HK-2 (cell line): ENCODE data around the gene HPSE.
A peak's percentile ranks its signal among the peaks of the same experiment; 100 is the strongest.

Experiments
- DNase-seq: peaks from one replicate; pipeline ENCODE4 v3.0.0-alpha.2; 2018; ENCODE audit not compliant: unreplicated experiment

Gene HPSE

DNA sequence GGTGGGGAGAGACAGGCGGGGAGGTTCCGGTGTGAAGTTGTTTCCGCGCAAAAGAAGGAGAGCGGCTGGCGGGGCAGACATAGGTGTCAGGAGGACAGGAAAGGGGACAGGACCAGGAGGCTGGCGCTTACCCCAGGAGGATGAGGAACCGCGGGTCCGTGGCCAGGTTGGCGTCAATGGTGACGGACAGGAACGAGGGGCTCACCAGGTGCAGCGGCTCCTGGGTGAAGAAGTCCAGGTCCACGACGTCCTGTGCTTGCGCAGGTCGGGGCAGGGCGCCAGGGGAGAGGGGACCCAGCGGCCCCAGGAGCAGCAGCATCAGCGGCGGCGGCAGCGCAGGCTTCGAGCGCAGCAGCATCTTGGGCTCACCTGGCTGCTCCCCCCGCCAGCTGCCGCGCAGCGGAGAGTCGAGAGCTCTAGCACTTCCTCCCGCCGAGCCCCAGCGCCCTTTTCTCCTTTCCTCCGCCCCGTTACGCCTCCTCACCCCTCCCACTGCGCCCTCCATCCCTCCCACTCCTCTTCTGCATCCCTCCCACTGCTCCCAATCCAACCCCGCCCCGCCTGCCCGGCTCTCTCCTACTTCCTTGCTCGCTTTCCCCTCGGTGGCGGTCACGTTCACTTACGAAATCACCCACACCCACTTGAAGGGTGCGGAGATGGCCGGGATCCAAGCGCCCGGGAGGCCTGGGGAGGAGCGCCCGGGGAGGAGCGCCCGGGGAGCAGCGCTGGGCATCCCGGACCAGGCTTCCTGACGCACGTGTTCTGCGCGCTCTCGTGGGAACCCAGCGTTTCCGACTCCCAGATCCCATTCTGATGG is at the start of gene HPSE:
Gene HPSE, minus strand, starts transcription at position 424 of the 817 bp plus-strand sequence. Its CDS starts 66 bp downstream, at position 358.
- DNase-seq: peak; percentile 90

DNA sequence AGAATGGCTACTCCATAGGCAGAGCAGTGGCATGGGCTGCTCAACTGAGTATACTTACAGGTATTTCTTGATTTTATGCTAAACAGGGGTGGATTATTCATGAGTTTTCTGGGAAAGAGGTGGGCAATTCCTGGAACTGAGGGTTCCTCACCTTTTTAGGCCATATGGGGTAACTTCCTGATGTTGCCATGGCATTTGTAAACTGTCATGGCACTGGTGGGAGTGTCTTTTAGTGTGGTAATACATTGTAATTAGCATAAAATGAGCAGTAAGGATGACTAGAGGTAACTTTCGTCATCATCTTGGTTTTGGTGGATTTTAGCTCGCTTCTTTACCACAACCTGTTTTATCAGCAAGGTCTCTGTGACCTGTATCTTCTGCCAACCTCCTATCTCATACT is 48.2 kb upstream of the HPSE start:
- DNase-seq: no peak

DNA sequence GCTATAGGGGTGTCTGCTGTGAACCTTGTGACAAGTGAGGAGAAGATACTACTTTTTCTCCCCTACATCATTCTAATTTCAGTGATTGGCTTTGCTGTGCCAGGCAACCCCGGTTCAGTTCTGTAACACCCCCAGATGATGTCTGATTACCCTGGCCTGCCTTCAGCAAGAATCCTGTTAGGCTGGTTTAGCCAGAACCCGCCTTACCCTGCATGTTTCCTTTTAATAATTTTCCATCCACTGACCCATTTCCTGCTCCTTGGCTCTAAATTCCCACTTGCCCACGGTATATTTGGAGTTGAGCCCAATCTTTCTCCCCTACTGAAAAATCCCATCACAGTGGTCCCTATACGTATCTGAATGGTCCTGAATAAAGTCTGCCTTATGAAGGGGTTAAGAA is 46.5 kb upstream of the HPSE start:
- no peak for DNase-seq

DNA sequence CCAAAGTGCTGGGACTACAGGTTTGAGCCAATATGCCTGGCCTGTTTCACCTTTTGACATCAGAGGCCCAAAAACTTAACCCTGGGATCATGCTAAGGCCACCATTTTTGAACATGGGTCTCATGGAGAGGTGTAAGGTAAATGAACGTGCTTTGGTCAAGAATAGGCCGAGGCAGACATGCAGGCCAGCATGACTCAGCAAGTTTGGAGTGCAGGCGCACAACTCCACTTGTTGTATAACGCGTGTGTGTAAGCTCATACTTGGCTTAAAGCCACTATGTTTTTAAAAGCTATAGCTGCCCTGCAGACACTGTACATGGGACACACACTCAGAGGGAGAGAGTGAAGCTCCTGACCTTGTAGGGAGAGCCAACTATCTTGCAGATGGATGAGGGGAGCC is 43.8 kb upstream of the HPSE start:
- no peak for DNase-seq

DNA sequence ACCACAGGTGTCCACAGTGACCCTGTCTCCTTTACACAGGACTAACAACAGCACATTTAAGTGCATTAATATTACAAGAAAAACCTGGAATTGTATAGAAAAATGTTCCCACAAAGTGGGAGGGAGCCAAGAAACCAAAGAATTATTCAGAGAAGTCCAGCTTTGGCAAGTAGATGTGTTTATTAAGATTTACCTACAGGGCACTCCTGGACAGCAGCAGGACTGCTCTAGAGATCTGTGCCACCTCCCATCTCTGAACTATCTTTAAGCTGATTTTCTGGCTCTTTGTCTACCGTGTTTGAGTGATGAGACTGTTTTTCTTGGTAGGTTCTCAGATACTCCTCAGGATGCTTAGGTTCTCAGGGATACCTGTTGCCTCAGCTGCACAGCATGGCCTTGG is 38.3 kb upstream of the HPSE start:
- DNase-seq: no peak

DNA sequence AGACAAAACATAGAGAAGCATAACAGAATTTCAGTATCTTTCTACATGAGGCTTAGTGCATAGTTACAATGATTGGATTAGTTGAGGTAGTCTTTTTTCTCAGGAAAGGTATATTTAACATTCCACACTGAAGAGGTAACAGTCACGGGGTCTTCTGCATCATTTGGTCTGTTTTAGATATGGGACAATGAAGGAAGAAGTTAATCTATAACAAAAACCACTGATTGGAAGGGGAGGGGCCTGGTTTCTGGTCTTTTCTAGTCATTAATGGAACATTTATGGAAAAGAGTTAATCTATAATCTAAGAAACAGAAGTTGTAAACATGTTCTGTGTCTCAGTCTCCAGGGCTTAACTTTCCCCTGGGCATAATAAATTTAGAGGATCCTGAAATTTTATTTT is 37.3 kb upstream of the HPSE start:
- DNase-seq: no peak

DNA sequence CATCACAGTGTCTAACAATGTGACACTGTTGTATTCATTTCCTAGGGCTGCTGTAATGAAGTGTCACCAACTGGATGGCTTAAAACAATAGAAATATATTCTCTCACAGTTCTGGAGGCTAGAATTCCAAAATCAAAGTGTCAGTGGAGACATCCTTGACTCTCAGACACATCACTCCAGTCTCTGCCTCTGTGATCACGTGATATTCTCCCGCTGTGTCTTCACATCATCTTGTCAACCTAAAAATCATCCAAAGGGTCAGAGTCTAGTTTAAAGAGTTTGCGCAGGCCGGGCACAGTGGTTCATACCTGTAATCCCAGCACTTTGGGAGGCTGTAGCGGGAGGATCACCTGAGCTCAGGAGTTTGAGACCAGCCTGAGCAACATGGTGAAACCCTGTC is 36.6 kb upstream of the HPSE start:
- DNase-seq: no peak

DNA sequence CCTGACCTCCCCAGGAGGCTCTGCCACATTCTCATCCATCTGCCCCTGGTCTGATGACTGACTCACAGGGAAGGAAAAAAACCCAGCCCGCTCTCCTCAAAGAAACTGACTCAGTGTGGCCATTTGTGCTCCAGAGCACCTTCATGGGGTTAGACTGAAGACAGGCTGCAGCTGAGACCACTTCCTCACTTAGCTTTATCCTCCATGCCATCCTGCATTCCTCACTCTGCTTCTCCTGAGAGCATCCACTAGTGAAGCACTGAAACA is 35.9 kb upstream of the HPSE start:
- no peak for DNase-seq

DNA sequence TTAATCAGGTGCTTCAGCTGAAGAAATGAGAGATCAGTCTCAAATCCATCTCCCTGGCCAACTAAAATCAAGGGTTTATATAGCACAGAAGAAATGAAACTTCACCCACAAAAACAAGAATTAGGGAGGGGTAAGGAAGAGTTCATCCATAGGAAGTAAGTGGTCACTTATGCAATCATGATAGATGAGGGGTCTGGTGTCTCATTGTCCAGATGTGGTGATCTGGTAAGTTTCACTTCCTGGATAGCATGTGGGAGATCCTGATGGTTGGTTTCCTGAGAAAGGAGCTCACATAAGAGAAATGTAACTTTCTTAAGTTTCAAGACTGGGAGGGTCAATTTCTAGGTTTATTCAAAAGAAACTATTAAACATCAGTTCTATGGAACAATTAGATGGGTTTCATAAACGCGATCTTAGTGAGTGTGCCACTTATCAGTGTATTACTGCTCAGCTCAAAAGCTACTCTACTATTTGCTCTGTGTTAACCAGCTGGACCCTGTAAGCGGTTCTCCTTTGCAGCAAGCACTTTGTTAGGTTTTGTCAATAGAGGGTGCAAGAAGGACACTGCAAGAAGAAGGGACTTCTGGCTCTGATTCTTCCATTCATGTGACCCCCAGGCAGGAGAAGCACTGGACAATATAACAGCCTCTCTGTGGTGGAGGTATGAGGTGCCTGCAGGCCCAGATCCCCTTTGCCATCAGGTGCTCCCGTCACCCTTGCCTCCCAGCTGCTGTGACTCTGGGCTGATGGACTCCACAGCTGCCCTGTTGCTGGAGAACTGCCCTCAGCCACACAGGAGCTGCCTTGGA is 35.4 kb upstream of the HPSE start:
- DNase-seq: no peak

DNA sequence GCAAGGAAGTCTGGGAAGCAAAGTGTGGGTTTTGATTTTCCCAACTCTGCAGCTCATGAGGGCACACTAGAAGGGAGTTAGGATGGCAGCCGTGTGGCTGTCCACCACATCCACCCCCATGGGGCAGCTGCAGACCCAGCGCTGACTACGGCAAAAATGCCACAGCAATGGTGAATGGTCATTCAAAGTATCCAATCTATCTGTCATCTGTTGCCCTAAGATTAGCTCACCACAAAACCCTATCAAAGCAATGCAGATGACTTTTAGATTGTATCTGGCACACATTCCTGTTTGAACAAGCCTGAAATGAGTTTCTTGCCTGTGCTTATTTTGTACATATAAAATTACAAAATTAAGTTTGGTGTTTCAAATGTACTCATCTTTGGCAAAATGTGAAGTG is 29.7 kb upstream of the HPSE start:
- DNase-seq: no peak

DNA sequence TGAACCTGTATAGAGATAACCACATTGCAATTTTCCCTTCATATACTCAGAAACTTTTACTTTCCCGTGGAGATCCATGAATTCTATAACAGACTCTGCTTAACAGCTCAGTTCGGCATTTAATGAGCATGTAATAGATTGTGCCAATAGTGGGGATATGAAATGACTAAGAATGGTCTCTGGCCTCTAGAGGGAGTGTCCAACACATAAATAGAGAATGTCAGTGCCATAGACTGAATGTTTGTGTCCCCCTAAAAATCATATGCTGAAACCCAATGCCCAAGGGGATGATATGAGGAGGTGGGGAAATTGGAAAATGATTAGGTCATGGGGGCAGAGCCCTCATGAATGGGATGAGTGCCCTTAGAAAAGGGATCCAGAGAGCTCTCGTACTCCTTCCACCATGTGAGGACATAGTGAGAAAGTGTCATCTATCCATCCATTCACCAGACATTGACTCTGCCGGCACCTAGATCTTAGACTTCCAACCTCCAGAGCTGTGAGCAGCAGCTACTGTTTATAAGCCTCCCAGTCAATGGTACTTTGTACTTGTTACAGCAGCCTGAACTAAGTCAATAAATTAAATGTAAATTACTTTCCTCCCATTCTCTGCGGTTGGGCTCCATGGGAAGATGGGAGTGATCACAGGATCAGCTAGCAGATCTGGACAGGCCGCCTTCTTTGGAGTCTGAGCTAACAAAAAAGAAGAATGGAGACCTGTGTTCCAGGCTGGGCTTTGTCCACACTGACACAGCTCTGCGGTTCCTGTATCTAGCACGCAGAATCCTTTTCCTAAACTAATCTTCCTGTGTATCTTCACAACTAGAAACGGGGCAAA is 28.1 kb upstream of the HPSE start:
- no peak for DNase-seq

DNA sequence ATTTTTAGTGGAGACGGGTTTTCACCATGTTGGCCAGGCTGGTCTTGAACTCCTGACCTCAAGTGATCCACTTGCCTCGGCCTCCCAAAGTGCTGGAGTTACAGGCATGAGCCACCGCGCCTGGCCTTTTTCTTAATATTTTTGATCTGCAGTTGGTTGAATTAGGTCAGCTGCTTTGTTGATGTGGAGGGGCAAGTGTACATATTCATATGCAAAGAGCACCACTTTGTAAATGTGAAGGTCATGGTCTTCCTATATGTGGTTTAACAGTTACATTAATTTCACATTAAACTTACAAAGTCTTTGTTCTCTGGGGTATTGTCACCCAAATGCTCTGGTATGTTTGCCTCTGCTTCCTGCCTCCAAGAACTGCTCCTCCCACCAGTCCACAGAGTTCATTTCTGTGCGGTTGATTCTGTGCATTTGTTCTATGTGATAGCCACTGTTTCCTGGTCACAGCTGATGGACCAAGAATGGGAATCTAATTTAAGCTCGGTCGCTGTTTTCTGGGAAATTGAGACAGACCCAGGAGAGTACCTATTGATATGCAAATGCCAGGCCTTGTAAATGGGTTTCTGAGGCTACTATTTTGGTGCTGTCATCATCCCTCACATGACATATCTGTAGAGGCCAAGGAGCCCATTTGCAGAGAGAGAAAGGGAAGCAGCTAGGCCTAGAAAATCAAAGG is 26.9 kb upstream of the HPSE start:
- no peak for DNase-seq

DNA sequence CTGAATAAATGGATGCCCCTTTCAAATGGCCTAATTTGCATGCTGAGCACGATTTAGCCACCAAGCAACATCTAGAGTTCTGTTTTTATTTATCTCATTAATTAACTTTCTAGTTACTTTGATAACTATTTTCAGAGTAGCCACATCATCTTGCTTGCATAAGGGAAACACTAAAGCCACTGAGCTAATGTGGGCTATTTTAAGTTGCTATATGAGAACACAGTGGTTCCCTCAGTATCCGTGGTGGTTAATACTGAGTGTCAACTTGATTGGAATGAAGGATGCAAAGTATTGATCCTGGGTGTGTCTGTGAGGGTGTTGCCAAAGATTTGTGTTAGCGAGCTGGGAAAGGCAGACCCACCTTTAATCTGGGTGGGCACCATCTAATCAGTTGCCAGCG is 25.4 kb upstream of the HPSE start:
- no peak for DNase-seq

DNA sequence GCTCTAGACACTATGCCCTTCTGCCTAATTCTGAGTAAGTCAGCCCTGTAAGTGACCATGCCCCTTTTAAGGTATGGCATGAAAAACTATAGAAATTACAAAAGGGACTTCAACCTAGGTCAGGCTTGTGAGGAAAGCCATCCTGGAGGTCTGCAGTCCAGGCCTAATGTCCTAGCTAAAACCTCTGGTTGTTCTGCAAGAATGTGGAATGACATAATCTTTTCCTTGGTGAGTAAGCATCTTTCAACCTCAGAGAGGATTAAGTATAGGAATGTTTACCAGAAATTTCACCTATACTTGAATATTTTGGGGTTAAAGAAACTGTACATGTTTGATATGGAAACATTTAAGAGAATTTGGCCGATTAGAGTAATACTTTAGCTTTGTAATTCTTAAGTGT is 23.8 kb upstream of the HPSE start:
- peak; percentile 24 for DNase-seq

DNA sequence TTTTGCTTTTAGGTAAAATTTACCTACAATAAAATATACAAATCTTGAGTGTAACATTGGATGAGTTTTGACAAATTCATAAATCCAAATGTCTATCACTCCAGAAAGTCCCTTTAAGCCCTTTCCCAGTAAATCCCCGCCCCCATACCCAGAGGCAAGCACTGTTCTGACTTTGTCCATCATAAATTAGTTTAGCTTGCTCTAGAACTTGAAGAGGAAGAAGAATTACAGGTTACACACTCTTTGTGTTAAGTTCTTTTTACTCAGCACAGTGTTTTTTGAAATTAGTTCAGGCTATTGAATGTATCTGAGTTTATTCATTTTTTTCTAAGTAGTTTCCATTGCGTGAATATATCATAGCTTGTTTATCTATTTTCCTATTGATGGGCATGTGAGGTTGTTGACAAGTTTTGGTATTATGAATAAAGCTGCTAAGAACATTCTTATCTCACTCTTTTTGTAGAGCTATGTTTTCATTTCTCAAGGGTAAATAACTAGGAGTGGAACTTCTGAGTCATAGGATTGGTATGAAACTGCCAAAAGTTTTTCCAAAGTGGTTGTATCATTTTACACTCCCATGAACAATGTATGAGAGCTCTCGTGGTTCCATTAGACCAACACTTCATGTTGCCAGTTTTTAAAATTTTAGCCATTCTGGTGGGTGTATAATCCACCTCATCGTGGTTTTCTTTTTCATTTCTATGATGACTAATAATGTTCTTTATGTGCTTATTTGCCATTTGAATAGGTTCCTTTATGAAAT is 22.4 kb upstream of the HPSE start:
- no peak for DNase-seq

DNA sequence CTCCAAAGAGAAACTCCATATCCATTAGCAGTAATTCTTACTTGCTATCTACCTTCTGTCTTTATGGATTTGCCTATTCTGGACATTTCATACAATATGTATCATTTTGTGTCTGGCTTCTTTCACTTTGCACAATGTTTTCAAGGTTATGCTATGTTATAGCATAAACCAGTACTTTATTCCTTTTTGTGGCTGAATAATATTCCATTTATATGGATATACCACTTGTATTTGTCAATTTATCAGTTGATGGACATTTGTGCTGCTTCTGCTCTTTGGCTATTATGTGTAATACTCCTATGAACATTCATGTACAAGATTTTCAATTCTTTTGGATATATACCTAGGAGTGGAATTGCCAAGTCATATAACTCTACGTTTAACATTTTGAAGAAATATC is 18.9 kb upstream of the HPSE start:
- no peak for DNase-seq

DNA sequence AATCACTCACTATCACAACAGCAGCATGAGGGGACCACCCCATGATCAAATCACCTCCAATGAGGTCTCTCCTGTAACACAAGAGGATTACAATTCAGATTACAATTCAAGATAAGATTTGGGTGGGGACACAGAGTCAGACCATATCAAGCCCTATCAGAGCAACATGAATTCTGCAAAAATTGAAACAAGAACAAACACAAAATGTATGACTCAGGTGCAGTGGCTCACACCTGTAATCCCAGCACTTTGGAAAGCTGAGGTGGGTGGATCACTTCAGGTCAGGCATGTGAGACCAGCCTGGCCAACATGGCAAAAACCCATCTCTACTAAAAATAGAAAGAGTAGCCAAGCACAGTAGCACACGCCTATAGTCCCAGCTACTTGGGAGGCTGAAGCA is 13.4 kb upstream of the HPSE start:
- no peak for DNase-seq

DNA sequence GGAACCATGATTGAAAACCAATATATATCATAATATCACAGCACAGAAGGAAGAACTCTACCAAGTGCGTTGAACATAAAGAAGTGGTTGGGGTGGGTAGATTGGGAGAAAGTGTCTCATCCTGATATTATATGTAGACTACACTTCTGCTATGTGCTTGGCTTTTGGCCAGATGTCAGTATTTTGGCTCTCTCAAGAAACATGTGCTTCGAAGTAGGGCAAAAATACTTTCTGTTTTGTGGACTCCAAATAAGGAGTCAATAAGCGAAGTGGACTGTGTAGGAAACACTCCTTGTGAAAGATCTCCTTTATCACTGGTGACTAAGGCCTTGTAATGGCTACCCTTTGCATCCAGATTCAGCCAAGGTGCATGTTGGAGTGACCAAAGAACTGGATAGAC is 7.8 kb upstream of the HPSE start:
- no peak for DNase-seq

DNA sequence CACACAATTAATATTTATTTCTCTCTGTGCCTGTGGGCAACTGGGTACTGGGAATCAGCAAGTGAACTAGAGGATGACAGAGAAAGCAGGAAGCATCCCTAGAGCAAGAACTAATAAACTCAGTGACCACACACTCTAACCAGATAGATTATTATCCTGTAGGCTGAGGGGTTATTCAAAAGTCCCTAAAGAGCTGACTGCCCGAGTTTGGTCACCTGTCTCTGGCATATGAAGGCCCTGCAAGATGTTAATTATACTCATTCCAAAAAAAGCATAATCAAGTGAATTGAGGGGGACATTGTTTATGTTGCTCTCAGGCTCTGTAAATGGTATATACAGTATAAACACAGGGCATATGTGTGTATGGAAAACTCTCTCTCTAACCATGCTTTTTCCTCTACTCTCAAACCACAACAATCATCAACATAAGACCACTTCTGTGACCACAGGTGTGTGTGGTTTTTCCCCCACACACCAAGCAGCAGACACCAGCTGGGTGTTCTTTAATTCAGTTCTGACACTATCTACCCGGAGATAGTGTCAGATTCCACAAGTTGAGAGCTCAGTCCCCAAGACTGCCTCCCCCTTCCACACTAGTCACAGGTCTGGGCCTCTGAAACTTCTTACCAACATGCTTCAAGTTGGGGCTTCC is 6.2 kb upstream of the HPSE start:
- DNase-seq: no peak

DNA sequence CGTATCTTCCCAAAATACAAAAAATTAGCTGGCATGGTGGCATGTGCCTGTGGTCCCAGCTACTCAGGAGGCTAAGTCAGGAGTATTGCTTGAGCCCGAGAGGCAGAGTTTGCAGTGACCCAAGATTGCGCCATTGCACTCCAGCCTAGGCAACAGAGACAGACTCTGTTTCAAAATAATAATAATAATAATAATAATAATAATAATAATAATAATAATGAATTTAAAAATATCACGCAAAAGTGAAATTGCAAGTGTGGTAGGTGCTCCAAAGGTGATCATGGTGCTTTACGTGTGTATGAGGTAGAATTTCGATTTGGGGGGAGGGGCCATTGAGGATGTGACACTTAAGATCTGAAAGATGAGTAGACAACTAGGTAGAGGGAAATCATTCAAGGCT is 4.9 kb upstream of the HPSE start:
- DNase-seq: no peak

DNA sequence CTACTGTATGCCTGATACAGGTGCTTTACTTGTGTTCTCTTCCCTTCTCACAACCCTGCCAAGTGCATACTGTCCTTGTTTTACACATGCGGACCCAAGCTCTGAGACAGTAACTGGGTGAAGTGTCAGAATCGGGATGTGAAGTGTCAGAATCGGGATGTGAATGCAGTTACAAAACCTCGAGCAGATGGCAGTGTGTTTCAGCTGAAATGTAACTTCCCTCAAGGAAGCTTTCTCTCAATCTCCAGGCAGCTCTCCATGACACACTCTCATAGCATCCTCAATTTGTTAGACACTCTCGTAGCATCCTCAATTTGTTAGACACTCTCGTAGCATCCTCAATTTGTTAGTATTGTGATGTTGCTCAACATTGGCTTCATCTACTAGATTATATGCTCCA is 1.1 kb upstream of the HPSE start:
- no peak for DNase-seq
